AG04449 (cell line): Measurements from ENCODE around the gene SBNO2.

ENCODE experiments used
- CTCF ChIA-PET: fragments of 350-600 bp; formaldehyde crosslinking; extraction: SDS; loops from one replicate; lab custom pipeline; 2021; ENCODE audit warnings: antibody characterized with exemption; lab: Yijun Ruan, JAX
- POLR2A ChIA-PET: fragments of 400-600, 350-600 bp; formaldehyde crosslinking; extraction: SDS; loops from one replicate; lab custom pipeline; 2020; ENCODE audit warnings: antibody characterized with exemption, inconsistent platforms; lab: Yijun Ruan, JAX
- DNase-seq: peaks from one replicate; pipeline ENCODE4 v3.0.0-alpha.2; 2010; ENCODE audit warnings: low read depth, low spot score
- H3K4me3 ChIP-seq: 2 replicates; pipeline ENCODE4 v1.5.1; 2011; ENCODE audit warnings: low read depth, mild to moderate bottlenecking, control low read depth, low read length
- CTCF ChIP-seq: IDR thresholded peaks from one replicate; pipeline ENCODE4 v1.5.1; 2011; ENCODE audit warnings: mild to moderate bottlenecking, moderate library complexity, low read length, control low read depth, inconsistent platforms; ENCODE audit not compliant: insufficient read depth; ENCODE audit errors: missing control alignments

Gene SBNO2

DNA sequence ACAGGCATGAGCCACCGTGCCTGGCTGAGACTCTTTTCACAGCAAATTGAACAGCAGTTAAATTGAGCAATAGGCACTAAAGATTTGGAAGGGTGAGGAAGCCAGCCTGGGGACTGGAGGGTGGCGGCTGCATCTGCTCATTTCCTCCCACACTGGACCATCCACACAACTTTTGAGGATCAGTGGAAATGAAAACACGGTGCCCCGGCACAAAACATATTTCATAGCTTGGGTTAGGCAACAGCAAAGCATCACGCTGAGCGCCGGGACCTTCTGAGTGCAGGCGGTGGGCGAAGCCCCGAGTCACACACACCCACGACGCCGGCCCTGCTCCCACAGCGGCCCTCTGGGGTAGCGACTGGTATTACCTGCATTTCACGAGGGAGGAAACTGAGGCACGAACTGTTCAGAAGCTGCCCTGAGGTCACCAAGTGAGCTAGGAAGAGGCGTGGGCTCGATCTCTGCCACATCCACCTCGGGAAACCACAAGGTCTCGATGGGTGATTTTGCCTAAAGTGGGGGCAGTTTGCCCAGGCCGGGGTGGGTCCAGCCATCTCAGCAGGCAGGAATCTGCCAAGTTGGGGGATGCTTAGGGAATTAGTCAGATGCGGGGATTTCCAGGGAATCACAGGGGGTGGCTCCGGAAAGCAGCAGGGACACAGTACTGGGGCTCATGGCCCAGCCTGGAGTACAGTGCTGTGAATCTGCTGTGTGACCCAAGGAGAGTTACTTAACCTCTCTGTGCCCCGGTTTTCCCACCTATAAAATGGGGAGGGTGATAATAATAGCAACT, 3.5 kb upstream of the SBNO2 start:
- ChIA-PET CTCF (interaction anchor here (0.6 to 3.2 kb wide), 8 partner anchors 10 to 67 kb away, joined by 3 to 12 read pairs (median 4); no protein-coding TSS in a partner anchor), POLR2A (interaction anchor here (1.0 kb wide), 1 partner anchor 73 kb away, joined by 3 read pairs; the partner anchor contains the start of gene GPX4)
- H3K4me3 ChIP-seq, result no peak overlapping the region; the same call in none of the 2 replicates
- DNase-seq, result peak; percentile 84
- TF ChIP-seq CTCF, result peak; percentile 1

DNA sequence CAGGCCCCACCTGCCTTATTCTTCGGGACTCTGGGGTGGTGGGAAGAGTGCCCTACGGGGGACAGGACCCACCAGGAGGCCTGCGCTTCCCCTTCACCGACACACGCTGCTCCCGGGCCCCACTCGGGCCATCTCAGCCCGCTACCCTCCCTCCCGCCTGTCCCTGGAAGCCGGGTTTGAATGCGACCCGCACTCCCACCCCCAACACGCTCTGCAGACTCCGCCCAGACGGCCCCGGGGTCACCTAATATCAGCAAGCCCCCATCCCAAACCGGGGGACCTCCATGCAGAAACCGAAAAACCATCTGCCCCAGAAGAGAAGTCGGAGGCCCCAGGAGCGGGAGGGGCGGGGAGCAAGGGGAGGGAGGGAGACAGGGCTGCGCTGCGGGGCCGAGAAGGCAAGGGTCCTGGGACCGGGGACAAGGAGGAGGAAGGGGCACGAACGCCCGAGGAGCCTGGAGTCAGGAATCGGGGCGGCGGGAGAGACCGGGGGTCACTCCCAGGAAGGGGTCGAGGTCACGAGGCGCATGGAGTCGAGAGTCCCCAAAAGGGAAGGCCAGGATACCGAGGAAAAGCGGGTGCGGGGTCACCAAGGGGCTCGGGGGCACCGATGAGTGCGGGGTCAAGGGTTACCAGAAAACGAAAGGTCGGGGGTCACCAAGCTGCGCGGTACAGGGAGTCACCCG, 766 bp downstream of the SBNO2 start:
- peak overlapping the region; percentile 91 for H3K4me3 ChIP-seq
- TF ChIP-seq CTCF, result no peak
- ChIA-PET POLR2A (interaction anchor here (0.7 kb wide), 1 partner anchor 34 kb away, joined by 3 read pairs; no protein-coding TSS in a partner anchor), CTCF (no interaction called here)
- no peak for DNase-seq

- no peak for TF ChIP-seq CTCF
- no peak for DNase-seq
- POLR2A ChIA-PET, result no interaction called here
- CTCF ChIA-PET, result no interaction called here
- peak overlapping the region; percentile 91 for H3K4me3 ChIP-seq
These were observed 1.5 kb downstream of the SBNO2 start for GRCh38 chr19:1172353-1173158.

GRCh38 chr19:1171755-1172352, 2.2 kb downstream of the SBNO2 start:
- POLR2A ChIA-PET, result interaction anchor here (0.6 kb wide), 1 partner anchor 69 kb away, joined by 3 read pairs; no protein-coding TSS in a partner anchor
- CTCF ChIA-PET, result no interaction called here
- no peak for DNase-seq
- no peak for TF ChIP-seq CTCF
- peak overlapping the region; percentile 91 for H3K4me3 ChIP-seq

DNA sequence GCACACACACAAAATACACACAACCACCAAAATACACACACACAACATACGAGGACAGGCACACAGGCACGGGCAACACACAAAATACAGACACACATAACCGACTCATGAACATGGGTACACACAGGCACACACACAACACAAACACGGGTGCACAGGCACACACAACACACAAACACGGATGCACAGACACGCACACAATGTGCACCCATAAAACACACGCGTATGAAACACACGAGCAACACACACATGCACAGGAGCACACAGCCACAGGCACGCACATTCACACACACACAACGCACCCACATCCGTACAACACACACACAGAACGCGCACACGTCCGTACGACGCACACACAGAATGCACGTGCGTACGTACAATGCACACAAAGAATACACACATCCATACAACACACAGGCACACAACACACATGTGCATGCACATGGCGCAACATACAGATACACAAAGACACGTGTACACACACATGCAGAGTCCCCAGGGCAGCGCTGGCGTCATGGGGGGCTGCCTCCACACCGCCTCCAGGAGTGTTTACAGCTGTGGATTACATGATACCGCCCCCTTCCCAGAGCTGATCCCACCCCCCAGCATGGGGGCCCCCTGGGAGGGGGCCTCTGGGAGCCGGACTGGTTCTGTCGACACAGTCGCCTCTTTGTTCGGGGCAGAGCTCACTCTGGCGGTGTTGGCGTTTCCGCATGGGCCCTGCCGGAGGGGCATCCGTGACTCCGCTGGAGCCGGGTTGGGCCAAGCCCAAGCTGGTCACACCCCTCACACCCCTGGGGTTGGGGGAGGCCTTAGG, 2.9 kb downstream of the SBNO2 start:
- POLR2A ChIA-PET, result interaction anchor here (0.6 kb wide), 1 partner anchor 68 kb away, joined by 3 read pairs; no protein-coding TSS in a partner anchor
- TF ChIP-seq CTCF, result no peak
- CTCF ChIA-PET, result no interaction called here
- no peak for DNase-seq
- peak overlapping the region; percentile 21 for H3K4me3 ChIP-seq
